Activated gamma-delta T cell (primary cell): Measurements from ENCODE around the gene PHKA1.
"Not testable (repeated sequence)": the region's sequence is repeated elsewhere in the genome, so short reads cannot be mapped to it uniquely, and the experiment has no call there.

Experiments
- DNase-seq: peaks from one replicate; lab custom pipeline; 2025; lab: John Stamatoyannopoulos, UW
- total RNA-seq, 2 donors: gene quantifications; one replicate each; lab custom pipeline; 2026; lab: John Stamatoyannopoulos, UW

PHKA1 gene
- 0.67 to 1.4 reads per million in 2 donors for total RNA-seq

GRCh38 chrX:72713599-72714477 lies at the start of gene PHKA1:
Gene PHKA1, minus strand, starts transcription at chrX:72714306. Its CDS starts 426 bp downstream, at chrX:72713880.
- not testable (repeated sequence) for DNase-seq

GRCh38 chrX:72760454-72760853 lies 46.3 kb upstream of the PHKA1 start:
- not testable (repeated sequence) for DNase-seq

GRCh38 chrX:72748545-72748944 lies 34.4 kb upstream of the PHKA1 start:
- not testable (repeated sequence) for DNase-seq

GRCh38 chrX:72745546-72745945 lies 31.4 kb upstream of the PHKA1 start:
- DNase-seq, result not testable (repeated sequence)

DNA sequence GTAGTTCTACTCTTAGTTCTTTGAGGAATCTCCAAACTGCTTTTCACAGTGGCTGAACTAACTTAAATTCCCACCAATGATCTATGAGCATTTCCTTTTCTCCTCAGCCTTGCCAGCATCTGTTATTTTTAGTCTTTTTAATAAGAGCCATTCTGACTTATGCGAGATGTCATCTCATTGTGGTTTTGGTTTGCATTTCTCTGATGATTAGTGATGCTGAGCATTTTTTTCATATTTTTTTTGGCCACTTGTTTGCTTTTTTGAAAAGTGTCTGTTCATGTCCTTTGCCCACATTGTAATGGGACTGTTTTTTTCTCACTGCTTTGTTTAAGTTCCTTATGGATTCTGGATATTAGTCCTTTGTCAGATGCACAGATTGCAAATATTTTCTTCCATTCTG lies 21.5 kb upstream of the PHKA1 start:
- no peak for DNase-seq

GRCh38 chrX:72733636-72734035 lies 19.5 kb upstream of the PHKA1 start:
- DNase-seq, result not testable (repeated sequence)

- DNase-seq, result no peak
Observed at GRCh38 chrX:72727846-72728245, 13.7 kb upstream of the PHKA1 start.

GRCh38 chrX:72716766-72717165 lies 2.7 kb upstream of the PHKA1 start:
- no peak for DNase-seq

DNA sequence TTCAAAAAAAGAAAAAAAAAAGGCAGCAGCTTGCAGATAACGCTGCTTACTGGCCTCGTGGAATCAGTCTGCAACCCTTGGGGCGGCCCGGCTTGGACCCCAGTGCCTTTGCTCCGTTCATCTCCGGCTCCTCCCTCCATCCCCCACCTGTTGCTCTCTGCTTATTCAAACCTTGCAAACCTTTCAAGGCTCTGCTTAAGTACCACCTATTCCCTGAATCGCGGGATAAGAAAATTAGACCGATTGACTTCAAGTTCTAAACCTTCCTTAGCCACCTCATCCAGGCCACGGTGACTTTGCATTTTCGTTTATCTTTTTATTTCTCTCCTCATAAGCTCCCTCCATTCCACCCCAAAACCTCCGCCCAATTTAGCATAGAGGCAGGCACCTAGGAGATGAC lies 1.4 kb upstream of the PHKA1 start:
- no peak for DNase-seq

- DNase-seq, result no peak
Observed at GRCh38 chrX:72714478-72714916, 391 bp upstream of the PHKA1 start.

GRCh38 chrX:72713130-72713529 lies 976 bp downstream of the PHKA1 start:
- no peak for DNase-seq

GRCh38 chrX:72712094-72712755 lies 1.9 kb downstream of the PHKA1 start:
- DNase-seq, result no peak

GRCh38 chrX:72705814-72706213 lies 8.3 kb downstream of the PHKA1 start:
- no peak for DNase-seq

GRCh38 chrX:72705111-72705510 lies 9.0 kb downstream of the PHKA1 start:
- DNase-seq, result no peak

DNA sequence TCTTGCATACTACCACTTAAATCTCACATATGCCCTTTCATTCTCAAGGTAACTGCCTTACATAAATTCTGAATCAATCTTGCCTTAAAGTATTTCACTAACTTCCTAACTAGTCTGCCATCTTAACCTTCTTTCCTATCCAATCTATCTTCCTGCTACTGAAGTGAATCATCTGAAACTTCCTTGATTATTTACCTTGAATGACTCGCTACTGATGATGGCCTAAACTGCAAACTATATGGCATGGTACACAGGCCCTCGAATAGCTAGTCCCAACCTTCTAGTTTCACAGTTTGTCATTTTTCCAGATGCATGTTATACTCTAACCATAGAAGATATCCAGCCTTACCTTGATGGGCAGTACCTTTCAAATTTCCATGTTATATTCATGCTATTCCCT lies 19.9 kb downstream of the PHKA1 start:
- no peak for DNase-seq

DNA sequence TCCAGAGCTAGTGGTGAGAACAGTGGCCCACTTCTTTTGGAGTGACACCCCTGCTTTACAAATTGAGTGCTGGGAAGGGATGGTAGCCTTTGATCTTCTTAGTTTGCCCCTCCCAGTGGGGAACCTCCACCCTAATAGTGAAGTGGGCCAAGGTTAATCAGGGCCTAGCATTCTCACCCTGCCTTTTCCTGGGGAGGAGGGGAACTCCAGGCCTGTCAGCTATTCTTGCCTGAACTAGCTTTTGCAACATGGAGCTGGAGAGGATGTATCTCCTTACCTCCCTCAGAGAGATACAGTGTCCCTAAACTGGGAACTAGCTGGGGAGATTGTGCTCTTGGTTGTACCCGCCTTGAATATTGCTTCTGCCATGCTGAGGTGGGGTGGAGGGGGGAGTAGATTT lies 20.6 kb downstream of the PHKA1 start:
- no peak for DNase-seq

DNA sequence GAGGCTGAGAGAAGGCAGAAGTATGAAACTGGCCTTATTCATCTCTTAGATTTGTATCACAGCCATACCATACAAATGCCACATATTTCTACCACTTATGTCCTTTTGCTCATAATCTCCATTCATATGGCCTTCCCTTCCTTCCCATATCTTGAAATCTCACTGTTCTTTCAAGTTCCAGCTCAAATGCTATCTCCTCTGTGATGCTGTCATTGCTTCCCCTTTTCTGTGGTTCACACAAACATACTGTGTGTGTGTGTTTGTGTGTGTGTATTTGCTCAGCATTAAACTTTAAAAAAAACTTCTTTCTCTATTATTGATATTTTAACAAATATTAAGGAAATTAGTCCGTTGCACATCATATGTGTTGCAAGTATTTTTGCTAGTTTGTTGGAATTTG lies 26.7 kb downstream of the PHKA1 start:
- DNase-seq, result no peak

DNA sequence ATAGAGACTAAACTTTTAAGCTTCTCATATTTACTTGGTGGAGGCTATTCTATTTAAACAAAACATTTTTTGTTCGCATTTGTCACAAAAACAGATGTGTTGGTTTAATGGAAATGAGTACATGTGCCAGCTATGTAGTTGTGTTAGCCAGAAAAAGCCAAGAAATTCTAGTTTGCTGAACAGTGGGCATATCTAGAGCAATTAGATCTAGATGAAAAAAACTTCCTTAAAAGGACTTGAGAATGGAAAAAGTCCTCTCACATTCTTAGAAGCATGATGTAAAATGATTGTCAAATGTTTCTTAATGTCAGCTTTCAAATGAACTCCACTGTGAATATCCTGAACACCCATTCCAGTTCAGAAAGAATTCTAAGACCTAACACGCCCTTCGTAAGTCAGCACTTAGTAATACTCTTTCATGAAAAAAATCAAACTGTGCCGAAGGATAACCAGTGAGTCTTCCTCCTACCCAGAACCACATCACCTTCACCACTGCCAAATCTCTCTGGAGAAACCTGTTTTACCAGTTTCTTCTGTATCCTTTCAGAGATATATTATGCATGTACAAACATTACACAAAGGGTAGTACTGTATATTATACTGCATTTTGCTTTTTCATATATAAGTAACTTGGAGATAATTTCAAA lies 28.2 kb downstream of the PHKA1 start:
- DNase-seq, result no peak

DNA sequence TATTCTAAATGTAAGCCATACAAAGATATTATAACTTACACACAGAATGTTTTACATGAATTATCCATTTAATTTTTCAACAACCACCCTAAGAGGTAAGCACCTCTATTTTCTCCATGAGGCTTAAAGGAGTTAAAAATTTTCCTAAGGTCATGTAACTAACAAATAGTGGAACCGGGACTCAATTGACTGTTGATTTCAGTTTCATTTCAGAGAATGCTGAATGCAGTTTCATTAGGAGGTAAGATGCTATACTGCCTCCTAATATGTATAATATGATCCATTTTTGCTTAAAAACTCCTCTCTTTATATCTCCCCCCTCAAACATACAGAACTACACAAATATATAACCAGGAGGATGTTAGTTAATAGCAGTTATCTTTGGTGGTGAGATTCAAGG lies 29.1 kb downstream of the PHKA1 start:
- DNase-seq, result no peak

GRCh38 chrX:72683631-72684030 lies 30.5 kb downstream of the PHKA1 start:
- DNase-seq, result no peak

- DNase-seq, result no peak
Observed at GRCh38 chrX:72676465-72676864, 37.6 kb downstream of the PHKA1 start.

DNA sequence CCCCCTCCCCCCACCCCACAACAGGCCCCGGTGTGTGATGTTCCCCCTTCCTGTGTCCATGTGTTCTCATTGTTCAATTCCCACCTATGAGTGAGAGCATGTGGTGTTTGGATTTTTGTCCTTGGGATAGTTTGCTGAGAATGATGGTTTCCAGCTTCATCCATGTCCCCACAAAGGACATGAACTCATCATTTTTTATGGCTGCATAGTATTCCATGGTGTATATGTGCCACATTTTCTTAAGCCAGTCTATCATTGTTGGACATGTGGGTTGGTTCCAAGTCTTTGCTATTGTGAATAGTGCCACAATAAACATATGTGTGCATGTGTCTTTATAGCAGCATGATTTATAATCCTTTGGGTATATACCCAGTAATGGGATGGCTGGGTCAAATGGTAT lies 40.2 kb downstream of the PHKA1 start:
- DNase-seq, result not testable (repeated sequence)

DNA sequence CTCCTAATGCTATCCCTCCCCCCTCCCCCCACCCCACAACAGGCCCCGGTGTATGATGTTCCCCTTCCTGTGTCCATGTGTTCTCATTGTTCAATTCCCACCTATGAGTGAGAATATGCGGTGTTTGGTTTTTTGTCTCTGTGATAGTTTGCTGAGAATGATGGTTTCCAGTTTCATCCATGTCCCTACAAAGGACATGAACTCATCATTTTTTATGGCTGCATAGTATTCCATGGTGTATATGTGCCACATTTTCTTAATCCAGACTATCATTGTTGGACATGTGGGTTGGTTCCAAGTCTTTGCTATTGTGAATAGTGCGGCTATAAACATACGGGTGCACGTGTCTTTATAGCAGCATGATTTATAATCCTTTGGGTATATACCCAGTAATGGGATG lies 44.6 kb downstream of the PHKA1 start:
- not testable (repeated sequence) for DNase-seq
